ENCODE data around the gene ADGRV1.
"Not testable (repeated sequence)": the region's sequence is repeated elsewhere in the genome, so short reads cannot be mapped to it uniquely, and the experiment has no call there.

ADGRV1 gene

DNA sequence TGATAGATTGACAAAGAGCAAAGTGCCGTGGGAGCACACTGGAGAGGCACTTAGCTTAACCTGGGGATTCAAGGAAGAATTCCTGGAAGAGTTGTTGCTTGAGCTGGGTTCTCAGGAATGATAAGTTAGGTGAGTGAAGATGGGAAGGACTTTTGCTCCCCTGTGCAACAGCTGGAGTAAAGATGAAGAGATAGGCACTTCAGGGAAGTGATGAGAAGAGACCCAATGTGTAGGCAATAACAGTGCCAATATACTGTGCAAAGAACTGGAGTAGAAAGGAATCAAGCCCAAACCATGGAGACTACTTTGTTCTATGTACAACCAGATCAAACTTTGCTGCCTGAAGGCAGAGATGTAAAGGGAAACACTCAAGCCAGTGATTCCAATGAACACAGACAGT is 92.2 kb downstream of the ADGRV1 start:
- no peak for DNase-seq (ENCODE audit: low spot score)

- no peak for DNase-seq (ENCODE audit: low spot score)
Observed at GRCh38 chr5:90654215-90654614, 95.6 kb downstream of the ADGRV1 start.

DNA sequence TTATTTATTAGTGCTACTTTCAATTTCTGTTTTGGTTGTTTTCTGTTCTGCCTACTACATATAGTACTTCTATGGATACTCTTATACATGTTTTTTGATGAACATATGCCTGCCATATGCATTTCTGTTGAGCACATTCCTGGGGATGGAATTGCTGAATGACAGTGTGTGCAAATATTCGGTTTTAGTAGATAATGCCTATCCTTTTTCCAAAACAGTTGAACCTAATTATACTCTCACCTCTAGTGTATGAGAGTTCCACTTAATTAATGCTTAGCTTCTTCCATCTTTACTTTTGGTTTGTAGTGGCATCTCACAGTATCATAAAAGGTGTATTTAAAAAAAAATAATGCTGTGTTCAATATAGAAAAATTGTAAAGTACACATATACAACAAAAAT is 96.8 kb downstream of the ADGRV1 start:
- no peak for DNase-seq (ENCODE audit: low spot score)

GRCh38 chr5:90657030-90657429 is 98.4 kb downstream of the ADGRV1 start:
- no peak for DNase-seq (ENCODE audit: low spot score)

DNA sequence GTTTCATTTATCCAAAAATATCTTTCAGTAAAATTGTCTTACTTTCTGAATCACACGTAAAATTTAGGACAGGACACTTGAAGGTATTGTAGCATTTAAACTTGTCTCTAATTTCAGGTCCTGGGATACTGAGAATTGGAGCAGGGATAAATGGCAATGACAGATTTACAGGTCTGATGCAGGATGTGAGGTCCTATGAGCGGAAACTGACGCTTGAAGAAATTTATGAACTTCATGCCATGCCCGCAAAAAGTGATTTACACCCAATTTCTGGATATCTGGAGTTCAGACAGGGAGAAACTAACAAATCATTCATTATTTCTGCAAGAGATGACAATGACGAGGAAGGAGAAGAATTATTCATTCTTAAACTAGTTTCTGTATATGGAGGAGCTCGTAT is 99.2 kb downstream of the ADGRV1 start:
- no peak for DNase-seq (ENCODE audit: low spot score)

GRCh38 chr5:90658620-90659019 is 100.0 kb downstream of the ADGRV1 start:
- peak; percentile 4 for DNase-seq (ENCODE audit: low spot score)

GRCh38 chr5:90668079-90668565 is 109.5 kb downstream of the ADGRV1 start:
- DNase-seq (ENCODE audit: low spot score), result not testable (repeated sequence)

DNA sequence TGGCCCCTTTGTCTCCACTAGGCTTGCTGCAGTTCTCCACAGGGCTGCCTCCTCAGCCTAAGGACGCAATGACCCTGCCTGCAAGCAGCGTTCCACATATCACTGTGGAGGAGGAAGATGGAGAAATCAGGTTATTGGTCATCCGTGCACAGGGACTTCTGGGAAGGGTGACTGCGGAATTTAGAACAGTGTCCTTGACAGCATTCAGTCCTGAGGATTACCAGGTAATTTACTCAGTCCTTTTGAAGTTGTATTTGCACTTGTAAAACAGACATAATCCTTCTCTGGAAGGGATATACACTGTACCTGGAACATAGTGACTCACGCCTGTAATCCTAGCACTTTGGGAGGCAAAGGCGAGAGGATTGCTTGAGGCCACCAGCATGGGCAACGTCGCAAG is 116.6 kb downstream of the ADGRV1 start:
- no peak for DNase-seq (ENCODE audit: low spot score)

- no peak for DNase-seq (ENCODE audit: low spot score)
Observed at GRCh38 chr5:90680921-90681563, 122.4 kb downstream of the ADGRV1 start.

DNA sequence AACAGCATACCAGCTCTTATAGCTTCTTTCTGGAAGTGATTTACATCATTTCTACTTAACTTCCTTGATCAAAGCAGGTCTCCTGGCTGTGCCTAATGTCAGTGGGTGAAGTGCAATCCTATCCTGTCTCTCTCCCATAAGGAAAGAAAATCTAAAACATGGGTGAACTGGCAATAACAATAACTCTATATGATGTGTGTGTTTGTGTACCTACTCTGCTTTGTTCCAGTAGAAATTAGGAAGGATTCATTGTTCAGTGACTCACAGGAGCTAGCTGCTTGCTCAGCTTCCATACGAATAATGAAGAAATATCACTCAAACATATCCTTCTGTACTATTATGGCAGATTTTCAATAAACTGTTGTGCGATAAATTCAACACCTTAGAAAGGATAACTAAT is 123.7 kb downstream of the ADGRV1 start:
- no peak for DNase-seq (ENCODE audit: low spot score)

- no peak for DNase-seq (ENCODE audit: low spot score)
Observed at GRCh38 chr5:90685425-90686022, 126.9 kb downstream of the ADGRV1 start.

- DNase-seq (ENCODE audit: low spot score), result not testable (repeated sequence)
Observed at GRCh38 chr5:90686363-90686762, 127.8 kb downstream of the ADGRV1 start.

DNA sequence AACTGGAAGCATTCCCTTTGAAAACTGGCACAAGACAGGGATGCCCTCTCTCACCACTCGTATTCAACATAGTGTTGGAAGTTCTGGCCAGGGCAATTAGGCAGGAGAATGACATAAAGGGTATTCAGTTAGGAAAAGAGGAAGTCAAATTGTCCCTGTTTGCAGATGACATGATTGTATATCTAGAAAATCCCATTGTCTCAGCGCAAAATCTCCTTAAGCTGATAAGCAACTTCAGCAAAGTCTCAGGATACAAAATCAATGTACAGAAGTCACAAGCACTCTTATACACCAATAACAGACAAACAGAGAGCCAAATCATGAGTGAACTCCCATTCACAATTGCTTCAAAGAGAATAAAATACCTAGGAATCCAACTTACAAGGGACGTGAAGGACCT is 128.9 kb downstream of the ADGRV1 start:
- DNase-seq (ENCODE audit: low spot score), result not testable (repeated sequence)

- DNase-seq (ENCODE audit: low spot score), result no peak
Observed at GRCh38 chr5:90689064-90689463, 130.5 kb downstream of the ADGRV1 start.

DNA sequence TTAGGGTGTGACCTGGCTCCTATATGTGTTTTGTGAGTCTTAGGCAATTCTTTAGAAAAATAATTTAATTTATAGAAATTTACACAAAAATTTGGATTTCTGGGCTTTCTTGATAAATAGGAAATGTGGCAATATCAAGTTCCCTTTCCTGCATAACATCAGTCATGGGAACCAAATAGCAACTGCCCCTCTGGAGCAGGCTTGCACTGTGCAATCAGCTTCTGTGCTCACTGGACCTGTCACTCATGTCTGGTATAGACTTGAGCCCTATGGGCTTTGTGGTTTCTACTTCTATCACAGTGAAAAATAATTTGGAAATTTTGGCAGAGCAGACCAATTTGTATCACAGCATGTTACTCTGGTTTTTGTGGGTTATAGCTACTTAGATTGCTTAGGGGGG is 131.7 kb downstream of the ADGRV1 start:
- DNase-seq (ENCODE audit: low spot score), result no peak

DNA sequence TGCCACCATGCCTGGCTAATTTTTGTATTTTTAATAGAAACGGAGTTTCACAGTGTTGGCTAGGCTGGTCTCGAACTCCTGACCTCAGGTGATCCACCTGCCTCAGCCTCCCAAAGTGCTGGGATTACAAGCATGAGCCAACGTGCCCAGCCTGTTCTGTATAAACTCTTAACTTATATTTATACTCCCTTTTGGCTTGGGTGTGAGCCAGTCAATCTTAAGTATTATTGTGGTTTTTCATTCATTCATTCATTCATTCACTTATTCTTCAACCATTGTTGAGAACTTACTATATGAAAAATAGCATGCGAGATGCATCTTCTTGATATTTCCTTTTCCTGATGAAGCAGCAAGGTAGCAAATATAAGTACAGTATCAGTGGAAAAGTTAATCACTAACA is 132.9 kb downstream of the ADGRV1 start:
- no peak for DNase-seq (ENCODE audit: low spot score)

- no peak for DNase-seq (ENCODE audit: low spot score)
Observed at GRCh38 chr5:90696153-90696552, 137.6 kb downstream of the ADGRV1 start.

DNA sequence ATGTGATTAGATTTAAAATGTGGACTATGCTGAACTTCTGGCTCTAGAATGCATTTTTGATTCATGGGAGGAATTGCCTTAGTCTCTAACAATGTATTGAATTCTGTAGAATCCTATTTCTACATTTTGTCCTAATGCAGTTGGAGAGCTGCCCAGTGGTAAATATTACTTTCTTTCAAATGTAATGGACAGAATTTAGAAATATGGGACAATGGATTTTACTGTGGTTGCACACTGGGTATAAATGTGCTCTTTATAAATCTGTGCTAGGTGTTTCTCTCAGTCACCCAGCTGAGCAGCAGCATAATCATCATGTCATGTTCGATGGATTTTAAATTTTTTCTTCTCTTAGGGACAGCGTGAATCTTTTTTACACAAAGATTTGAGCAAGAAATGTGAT is 141.7 kb downstream of the ADGRV1 start:
- DNase-seq (ENCODE audit: low spot score), result no peak

- DNase-seq (ENCODE audit: low spot score), result no peak
Observed at GRCh38 chr5:90703932-90704331, 145.3 kb downstream of the ADGRV1 start.

DNA sequence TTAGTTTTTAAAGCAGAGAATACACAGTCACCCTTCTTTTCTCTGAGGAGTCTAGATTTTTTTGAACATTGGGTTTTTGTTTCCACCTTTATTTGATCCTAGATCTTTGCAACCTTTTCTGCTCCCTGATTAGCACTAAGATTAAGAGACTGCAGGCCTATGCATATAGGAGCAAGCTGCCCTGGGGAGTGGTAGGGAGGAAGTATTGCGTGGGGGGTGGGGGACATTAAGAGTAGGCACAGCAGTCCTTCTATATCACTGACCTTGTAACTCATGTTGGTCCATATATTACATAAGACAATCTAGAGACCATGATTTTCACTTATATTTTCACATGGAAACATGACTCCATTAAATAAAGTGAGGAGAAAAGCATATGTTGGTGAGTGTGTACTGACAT is 149.1 kb downstream of the ADGRV1 start:
- no peak for DNase-seq (ENCODE audit: low spot score)

DNA sequence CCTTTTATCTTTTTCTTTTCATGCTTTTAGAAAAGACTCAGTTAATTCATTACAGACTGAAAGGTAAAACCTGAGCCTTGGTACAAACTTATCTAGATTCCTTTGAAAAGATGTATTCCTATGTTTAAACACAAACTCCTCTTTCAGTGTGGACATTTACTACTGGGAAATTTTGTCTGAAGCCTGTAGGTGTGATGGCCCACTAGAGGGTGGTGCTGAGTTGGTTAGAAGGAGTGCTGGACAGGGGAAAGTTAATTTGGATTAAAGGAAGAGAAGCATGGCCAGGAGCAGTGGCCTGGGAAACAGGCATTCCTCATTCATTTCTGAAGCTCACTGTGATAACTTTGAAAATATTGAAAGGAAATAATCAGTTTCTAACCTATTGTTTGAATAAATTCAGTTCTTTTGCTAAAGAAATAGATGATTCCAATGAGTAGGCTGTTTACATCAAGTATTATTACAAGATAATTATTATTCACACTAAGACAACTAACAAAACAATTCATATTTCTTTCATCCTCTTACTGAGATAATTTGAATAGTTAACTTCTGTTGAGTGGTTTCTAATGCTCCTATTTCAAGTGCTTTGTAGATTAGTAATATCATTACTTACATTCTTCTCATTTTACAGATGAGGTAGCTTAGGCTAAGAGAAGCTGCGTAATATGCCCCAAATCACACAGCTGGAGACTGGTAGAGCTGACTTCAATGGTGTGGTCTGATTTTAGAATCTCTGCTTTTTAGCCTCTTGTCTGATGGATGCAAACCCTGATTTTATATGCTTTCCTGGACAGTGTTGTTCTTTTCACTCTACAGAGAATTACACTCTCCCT is 150.9 kb downstream of the ADGRV1 start:
- peak; percentile 5 for DNase-seq (ENCODE audit: low spot score)

DNA sequence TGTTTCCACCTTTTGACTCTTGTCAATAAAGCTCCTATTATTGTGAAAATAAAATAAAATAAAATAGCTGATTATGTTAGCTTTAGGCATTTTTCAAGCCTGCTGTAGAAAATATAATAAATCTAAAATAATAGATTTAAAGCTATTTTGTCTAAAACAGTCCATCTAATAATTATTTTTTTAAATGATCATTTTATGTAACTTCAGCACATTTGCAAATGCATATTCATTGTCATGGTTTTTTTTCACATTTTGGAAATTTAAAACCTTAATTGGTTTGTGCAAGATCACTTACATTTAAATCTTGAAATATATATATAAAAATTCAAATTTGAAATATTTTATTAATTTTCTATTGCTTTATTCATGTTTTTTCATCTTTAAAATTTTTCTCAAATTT is 159.8 kb downstream of the ADGRV1 start:
- no peak for DNase-seq (ENCODE audit: low spot score)

DNA sequence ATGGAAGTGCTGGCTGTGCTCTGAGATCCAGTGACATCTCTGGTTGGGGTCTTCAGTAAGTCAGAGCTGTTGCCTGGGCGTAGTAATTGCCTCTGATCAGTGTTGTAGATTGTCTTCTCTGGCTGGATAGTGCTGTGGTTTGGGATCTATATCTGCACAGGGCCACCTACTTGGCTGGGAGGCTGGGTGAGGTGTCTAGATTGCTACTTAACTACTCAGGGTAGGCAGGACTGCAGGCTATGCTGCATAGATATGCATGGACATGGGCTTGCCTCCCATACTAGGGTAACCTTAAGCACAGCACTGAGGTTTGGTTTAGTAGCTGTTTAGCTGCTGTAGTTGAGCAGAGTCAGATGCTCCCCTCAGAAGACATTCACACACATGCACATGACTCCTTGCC is 181.0 kb downstream of the ADGRV1 start:
- no peak for DNase-seq (ENCODE audit: low spot score)

All from hematopoietic multipotent progenitor cell treated with erythropoietin and hydrocortisone succinate and interleukin-3 and kit ligand, for 15 days (in vitro differentiated cells).